K562 (cell line): Measurements from ENCODE around the gene GABRR2. TPM values are rescaled to one million over a fixed set of nuclear protein-coding genes. Genes with fewer than 3 reads are reported as not detected.

Experiments
- ATF6 ChIP-seq: sonication (generic); formaldehyde crosslinking; IDR thresholded peaks from 2 replicates; pipeline ENCODE4 v1.4.0; 2020; ENCODE audit warnings: mild to moderate bottlenecking, missing genetic modification reagents
- CC2D1A ChIP-seq: fragments of 450-650 bp; IDR thresholded peaks from 2 replicates; pipeline ENCODE4 v1.6.1; 2017; ENCODE audit warnings: mild to moderate bottlenecking
- CEBPB ChIP-seq: fragments of 450-650 bp; IDR thresholded peaks from 2 replicates; pipeline ENCODE4 v1.6.1; 2016; ENCODE audit warnings: missing genetic modification characterization, missing compliant biosample characterization
- CHD4 ChIP-seq: fragments of 200-600 bp; sonication (generic); IDR thresholded peaks from 3 replicates; pipeline ENCODE4 v1.6.1; 2012; ENCODE audit warnings: low read depth, mild to moderate bottlenecking, mixed read lengths, low read length, inconsistent platforms; ENCODE audit not compliant: insufficient read depth, insufficient replicate concordance, poor library complexity, severe bottlenecking
- ETV5 ChIP-seq: sonication (generic); formaldehyde crosslinking; IDR thresholded peaks from 2 replicates; pipeline ENCODE4 v1.4.0; 2020; ENCODE audit warnings: low read depth, mild to moderate bottlenecking, missing genetic modification reagents
- FOXJ3 ChIP-seq: sonication (generic); formaldehyde crosslinking; IDR thresholded peaks from 2 replicates; pipeline ENCODE4 v1.4.0; 2020; ENCODE audit warnings: mild to moderate bottlenecking, missing genetic modification reagents
- FOXK2 ChIP-seq, 2 experiments: fragments of 450-650 bp; IDR thresholded peaks in 1 of 2; conservative IDR thresholded peaks in 1 of 2; 2 replicates each; pipeline ENCODE4 v1.6.1; 2016; ENCODE audit warnings: low read depth in 2 of 2, mild to moderate bottlenecking in 1 of 2
- GABPB1 ChIP-seq: sonication (generic); formaldehyde crosslinking; IDR thresholded peaks from 2 replicates; pipeline ENCODE4 v1.8.0; 2022; ENCODE audit warnings: mild to moderate bottlenecking, missing genetic modification reagents
- HDAC1 ChIP-seq, 2 experiments: fragments of 450-650 bp; IDR thresholded peaks; 2 replicates each; pipeline ENCODE4 v1.6.1; 2016 to 2017; ENCODE audit warnings: inconsistent platforms in 1 of 2, mild to moderate bottlenecking in 1 of 2, moderate library complexity in 1 of 2
- ILF3 ChIP-seq: fragments of 450-650 bp; IDR thresholded peaks from 2 replicates; pipeline ENCODE4 v1.6.1; 2018; ENCODE audit warnings: antibody characterized with exemption, mild to moderate bottlenecking, moderate library complexity, borderline replicate concordance
- MED1 ChIP-seq: sonication (generic); formaldehyde crosslinking; IDR thresholded peaks from 2 replicates; pipeline ENCODE4 v1.8.1; 2023; ENCODE audit warnings: missing genetic modification reagents, borderline replicate concordance
- MEF2A ChIP-seq: IDR thresholded peaks from 2 replicates; pipeline ENCODE4 v1.6.1; 2011; ENCODE audit warnings: low read depth, mild to moderate bottlenecking, low read length, moderate library complexity; ENCODE audit not compliant: control insufficient read depth
- NFXL1 ChIP-seq: fragments of 450-650 bp; formaldehyde crosslinking; IDR thresholded peaks from 2 replicates; pipeline ENCODE4 v1.4.0; 2021; ENCODE audit warnings: mild to moderate bottlenecking
- NR3C1 ChIP-seq: sonication (generic); formaldehyde crosslinking; IDR thresholded peaks from 2 replicates; pipeline ENCODE4 v1.8.1; 2022; ENCODE audit warnings: missing genetic modification reagents
- SAFB ChIP-seq: fragments of 200-400 bp; formaldehyde crosslinking; IDR thresholded peaks from 2 replicates; pipeline ENCODE4 v1.6.1; 2017; ENCODE audit warnings: low read depth, low read length, borderline replicate concordance
- TAF7 ChIP-seq: fragments of 450-650 bp; IDR thresholded peaks from 2 replicates; pipeline ENCODE4 v1.6.1; 2016; ENCODE audit warnings: missing genetic modification characterization, missing compliant biosample characterization
- TCF3 ChIP-seq: sonication (generic); formaldehyde crosslinking; IDR thresholded peaks from 2 replicates; pipeline ENCODE4 v1.4.0; 2020; ENCODE audit warnings: mild to moderate bottlenecking, missing genetic modification reagents
- TCFL5 ChIP-seq: fragments of 250-450 bp; sonication (Bioruptor Pico); conservative IDR thresholded peaks from 2 replicates; pipeline ENCODE4 v1.6.1; 2021; ENCODE audit warnings: mild to moderate bottlenecking, moderate library complexity, matching md5 sums
- TRIM28 ChIP-seq: fragments of 450-650 bp; IDR thresholded peaks from 2 replicates; pipeline ENCODE4 v1.6.1; 2017
- ZNF24 ChIP-seq: fragments of 450-650 bp; IDR thresholded peaks from 2 replicates; pipeline ENCODE4 v1.6.1; 2016
- ZNF436 ChIP-seq: fragments of 250-450, 450-650 bp; sonication (Bioruptor Pico); formaldehyde crosslinking; IDR thresholded peaks from 2 replicates; pipeline ENCODE4 v1.7.0; 2020; ENCODE audit warnings: mild to moderate bottlenecking
- ZNF57 ChIP-seq: fragments of 450-650 bp; formaldehyde crosslinking; IDR thresholded peaks from 2 replicates; pipeline ENCODE4 v1.4.0; 2020; ENCODE audit warnings: mild to moderate bottlenecking, moderate library complexity
- polyA plus RNA-seq, 8 experiments: library from polyadenylated mRNA; depleted of rRNA in 4 of 8; stranded (reverse) in 5 of 8; unstranded in 3 of 8; fragments of >200 nt; fragmentation: Nextera tagmentation in 2 of 8; fragmentation: Illumina TruSeq in 1 of 8; extraction: Ambion mirVana in 2 of 8; extraction: Trizol in 1 of 8; gene quantifications; 2 replicates each; pipeline versions ENCODE4 v1.2.1 to v1.2.3, GENCODE V29; 2011 to 2014; ENCODE audit warnings: inconsistent platforms in 1 of 8, missing spikeins in 1 of 8
- total RNA-seq, 7 experiments: library from RNA; depleted of rRNA in 6 of 7; stranded (reverse); fragments of >200 nt in 6 of 7; fragmentation: Illumina TruSeq in 2 of 7; extraction: Trizol in 2 of 7; gene quantifications; 2 replicates each; pipeline versions ENCODE4 v1.2.1 to v1.2.3, GENCODE V29; 2011 to 2021; ENCODE audit warnings: low replicate concordance in 1 of 7
- TF ChIP-seq, protein P1 (sequence below): fragments of 450-650 bp; IDR thresholded peaks from 2 replicates; pipeline ENCODE4 v1.6.1; 2016
- TF ChIP-seq, protein P2 (sequence below): fragments of 450-650 bp; formaldehyde crosslinking; IDR thresholded peaks from 2 replicates; pipeline ENCODE4 v1.4.0; 2020; ENCODE audit warnings: mild to moderate bottlenecking, moderate library complexity

Gene GABRR2
- total and polyA plus RNA-seq, 9 of the 15 experiments (the other 6 are each of a cell fraction or from before 2014, with no cell fraction given), result 0.09 to 0.13 (median 0.10) TPM; not detected in 6

DNA sequence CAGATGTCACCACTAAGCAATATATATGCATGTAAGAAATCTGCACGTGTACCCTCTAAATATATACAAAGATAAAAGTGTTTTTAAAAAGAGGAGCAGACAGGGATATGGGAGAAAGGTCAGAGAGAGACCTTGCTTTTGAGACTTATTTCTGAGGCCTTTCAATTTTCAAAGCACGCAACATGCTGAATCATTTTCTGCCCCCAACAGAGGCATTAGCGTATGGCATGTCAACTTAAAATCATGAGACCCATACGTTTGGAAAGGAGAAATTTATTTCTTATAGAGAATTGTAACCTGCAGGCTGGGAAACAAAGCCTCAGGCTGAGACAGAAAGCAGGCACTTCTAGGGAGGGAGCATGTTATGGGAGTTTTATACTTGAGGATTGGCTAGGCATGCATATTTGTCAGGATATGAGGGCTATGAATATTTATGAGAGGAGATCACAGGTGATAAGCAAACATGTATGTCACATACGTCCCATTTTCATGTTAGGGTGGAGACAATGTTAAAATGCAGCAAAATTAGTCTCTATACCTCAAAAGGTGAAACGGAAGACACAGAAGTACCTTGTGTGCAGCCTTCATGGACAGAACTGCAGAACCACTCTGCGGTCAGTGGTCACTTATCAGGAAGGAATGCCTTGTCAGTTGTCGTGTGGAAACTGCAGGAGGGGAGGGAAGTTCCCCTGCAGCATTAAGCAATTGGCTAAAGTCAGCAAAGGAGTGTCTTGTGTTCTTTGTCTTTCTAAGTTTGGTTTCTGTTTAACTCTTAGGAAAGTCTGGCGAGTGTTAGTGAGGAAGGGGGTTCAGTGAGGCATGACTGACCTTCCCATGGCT lies 6.3 kb upstream of the GABRR2 start (continued):
- TF ChIP-seq HDAC1 (IDR thresholded peaks at IDR 0.05), result peak in 1 of 2 experiments; percentile 63; a peak in 1 of 4 replicates
- TF ChIP-seq CEBPB (tag), result peak; percentile 94
- TF ChIP-seq, protein P1, sequence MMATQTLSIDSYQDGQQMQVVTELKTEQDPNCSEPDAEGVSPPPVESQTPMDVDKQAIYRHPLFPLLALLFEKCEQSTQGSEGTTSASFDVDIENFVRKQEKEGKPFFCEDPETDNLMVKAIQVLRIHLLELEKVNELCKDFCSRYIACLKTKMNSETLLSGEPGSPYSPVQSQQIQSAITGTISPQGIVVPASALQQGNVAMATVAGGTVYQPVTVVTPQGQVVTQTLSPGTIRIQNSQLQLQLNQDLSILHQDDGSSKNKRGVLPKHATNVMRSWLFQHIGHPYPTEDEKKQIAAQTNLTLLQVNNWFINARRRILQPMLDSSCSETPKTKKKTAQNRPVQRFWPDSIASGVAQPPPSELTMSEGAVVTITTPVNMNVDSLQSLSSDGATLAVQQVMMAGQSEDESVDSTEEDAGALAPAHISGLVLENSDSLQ, result peak; percentile 70
- 0 out of 2 replicates have a peak, but pooled peaks have one; percentile 28 for TF ChIP-seq ETV5 (CRISPR knock-in tag)
- 0 out of 2 replicates have a peak, but pooled peaks have one; percentile 34 for TF ChIP-seq NFXL1
- no peak for TF ChIP-seq FOXJ3 (CRISPR knock-in tag)
- no peak for TF ChIP-seq GABPB1 (CRISPR knock-in tag)
- no peak for TF ChIP-seq CHD4
- TF ChIP-seq ZNF24, result no peak
- TF ChIP-seq, protein P2, sequence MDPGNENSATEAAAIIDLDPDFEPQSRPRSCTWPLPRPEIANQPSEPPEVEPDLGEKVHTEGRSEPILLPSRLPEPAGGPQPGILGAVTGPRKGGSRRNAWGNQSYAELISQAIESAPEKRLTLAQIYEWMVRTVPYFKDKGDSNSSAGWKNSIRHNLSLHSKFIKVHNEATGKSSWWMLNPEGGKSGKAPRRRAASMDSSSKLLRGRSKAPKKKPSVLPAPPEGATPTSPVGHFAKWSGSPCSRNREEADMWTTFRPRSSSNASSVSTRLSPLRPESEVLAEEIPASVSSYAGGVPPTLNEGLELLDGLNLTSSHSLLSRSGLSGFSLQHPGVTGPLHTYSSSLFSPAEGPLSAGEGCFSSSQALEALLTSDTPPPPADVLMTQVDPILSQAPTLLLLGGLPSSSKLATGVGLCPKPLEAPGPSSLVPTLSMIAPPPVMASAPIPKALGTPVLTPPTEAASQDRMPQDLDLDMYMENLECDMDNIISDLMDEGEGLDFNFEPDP (CRISPR knock-in tag), result no peak
- no peak for TF ChIP-seq CC2D1A
- no peak for TF ChIP-seq ATF6 (CRISPR knock-in tag)
- no peak for TF ChIP-seq ZNF436
- no peak for TF ChIP-seq TCFL5 (CRISPR knock-in tag)
- TF ChIP-seq SAFB, result no peak
- TF ChIP-seq NR3C1, result no peak
- TF ChIP-seq ILF3, result no peak
- no peak for TF ChIP-seq MEF2A
- TF ChIP-seq TRIM28, result 0 out of 2 replicates have a peak, but pooled peaks have one; percentile 52
- TF ChIP-seq TCF3 (CRISPR knock-in tag), result peak; percentile 92
- no peak for TF ChIP-seq TAF7 (tag)
- 0 out of 4 replicates have a peak, but pooled peaks of 1 of the 2 experiments have one; percentile 19 for TF ChIP-seq FOXK2 (conservative IDR thresholded peaks at IDR 0.05 in 1 of 2, IDR thresholded peaks at IDR 0.05 in 1 of 2; ENCODE audit: low read depth in 2 of 2)
- no peak for TF ChIP-seq ZNF57
- TF ChIP-seq MED1 (CRISPR knock-in tag), result no peak
